HEK293 (cell line): Measurements from ENCODE around the gene HNRNPM.

Experiments
- CTCF ChIA-PET: fragments of 350-600 bp; formaldehyde crosslinking; extraction: SDS; loops from one replicate; lab custom pipeline; 2021; ENCODE audit warnings: antibody characterized with exemption; lab: Yijun Ruan, JAX
- POLR2A ChIA-PET: fragments of 300-600 bp; formaldehyde crosslinking; extraction: SDS; loops from one replicate; lab custom pipeline; 2020; ENCODE audit warnings: antibody characterized with exemption, inconsistent platforms; lab: Yijun Ruan, JAX
- H3K27ac ChIP-seq: fragments of 200-500 bp; sonication (Bioruptor generic); 2 replicates; pipeline ENCODE4 v1.5.1; 2014; ENCODE audit warnings: low read depth, low read length, control low read depth, inconsistent platforms; ENCODE audit errors: extremely low read depth
- H3K36me3 ChIP-seq, 2 experiments: fragments of 200-500 bp in 1 of 2; sonication (Bioruptor generic) in 1 of 2; 1 replicate in 1 of 2; 2 replicates in 1 of 2; pipeline ENCODE4 v1.5.1; 2014 to 2017; ENCODE audit warnings: inconsistent platforms in 2 of 2, low read length in 2 of 2; ENCODE audit not compliant: control insufficient read depth in 2 of 2, insufficient read depth in 1 of 2
- H3K4me1 ChIP-seq: fragments of 200-500 bp; sonication (Bioruptor generic); 2 replicates; pipeline ENCODE4 v1.5.1; 2014; ENCODE audit warnings: mild to moderate bottlenecking, low read length, inconsistent platforms; ENCODE audit not compliant: control insufficient read depth, insufficient read depth
- H3K4me3 ChIP-seq: 2 replicates; pipeline ENCODE4 v1.5.1; 2011; ENCODE audit warnings: low read depth, mild to moderate bottlenecking, control low read depth, low read length, moderate library complexity
- H3K9me3 ChIP-seq: fragments of 200-500 bp; sonication (Bioruptor generic); 2 replicates; pipeline ENCODE4 v1.5.1; 2014; ENCODE audit warnings: low read depth, low read length, inconsistent platforms; ENCODE audit not compliant: control insufficient read depth, insufficient read depth
- KLF17 ChIP-seq: fragments of 450-650 bp; formaldehyde crosslinking; IDR thresholded peaks from 2 replicates; pipeline ENCODE4 v1.5.1; 2016; ENCODE audit warnings: missing biosample characterization, missing genetic modification characterization
- PRDM2 ChIP-seq: fragments of 450-650 bp; formaldehyde crosslinking; IDR thresholded peaks from 2 replicates; pipeline ENCODE4 v1.5.1; 2016; ENCODE audit warnings: missing biosample characterization, missing genetic modification characterization, borderline replicate concordance
- SP2 ChIP-seq: fragments of 450-650 bp; formaldehyde crosslinking; IDR thresholded peaks from 2 replicates; pipeline ENCODE4 v1.5.1; 2016; ENCODE audit warnings: missing biosample characterization, missing genetic modification characterization
- ZBTB7A ChIP-seq: fragments of 450-650 bp; formaldehyde crosslinking; IDR thresholded peaks from 2 replicates; pipeline ENCODE4 v1.5.1; 2016; ENCODE audit warnings: low read depth, missing biosample characterization, missing genetic modification characterization
- ZFP37 ChIP-seq: fragments of 450-650 bp; formaldehyde crosslinking; IDR thresholded peaks from 2 replicates; pipeline ENCODE4 v1.5.1; 2016; ENCODE audit warnings: missing biosample characterization, missing genetic modification characterization
- ZNF169 ChIP-seq: fragments of 450-650 bp; formaldehyde crosslinking; IDR thresholded peaks from 2 replicates; pipeline ENCODE4 v1.5.1; 2016; ENCODE audit warnings: missing biosample characterization, missing genetic modification characterization
- ZNF391 ChIP-seq: fragments of 450-650 bp; formaldehyde crosslinking; IDR thresholded peaks from 2 replicates; pipeline ENCODE4 v1.5.1; 2016; ENCODE audit warnings: low read depth, missing biosample characterization, missing genetic modification characterization, borderline replicate concordance
- ZNF449 ChIP-seq: fragments of 450-650 bp; formaldehyde crosslinking; IDR thresholded peaks from 2 replicates; pipeline ENCODE4 v1.5.1; 2017; ENCODE audit warnings: missing biosample characterization, mild to moderate bottlenecking, missing genetic modification characterization, moderate library complexity
- ZNF639 ChIP-seq: fragments of 450-650 bp; formaldehyde crosslinking; IDR thresholded peaks from 2 replicates; pipeline ENCODE4 v1.5.1; 2016; ENCODE audit warnings: missing biosample characterization, missing genetic modification characterization
- ZNF670 ChIP-seq: fragments of 450-650 bp; formaldehyde crosslinking; IDR thresholded peaks from 2 replicates; pipeline ENCODE4 v1.5.1; 2016; ENCODE audit warnings: missing biosample characterization, missing genetic modification characterization, low read depth
- ZNF692 ChIP-seq: fragments of 450-650 bp; formaldehyde crosslinking; IDR thresholded peaks from 2 replicates; pipeline ENCODE4 v1.5.1; 2016; ENCODE audit warnings: missing biosample characterization, missing genetic modification characterization
- ZNF830 ChIP-seq: fragments of 450-650 bp; IDR thresholded peaks from 2 replicates; pipeline ENCODE4 v1.5.0; 2018; ENCODE audit warnings: missing biosample characterization, missing genetic modification characterization, low read depth, mild to moderate bottlenecking, moderate library complexity
- ZNF837 ChIP-seq: fragments of 450-650 bp; formaldehyde crosslinking; IDR thresholded peaks from 2 replicates; pipeline ENCODE4 v1.5.1; 2016; ENCODE audit warnings: missing biosample characterization, missing genetic modification characterization
- ZSCAN5A ChIP-seq: fragments of 450-650 bp; formaldehyde crosslinking; IDR thresholded peaks from 2 replicates; pipeline ENCODE4 v1.5.1; 2016; ENCODE audit warnings: missing biosample characterization, missing genetic modification characterization

HNRNPM gene

GRCh38 chr19:8401981-8402411, 42.8 kb upstream of the HNRNPM start:
- no peak overlapping the region for H3K27ac ChIP-seq
- no peak for TF ChIP-seq ZNF169
- no peak for TF ChIP-seq PRDM2 (tag by site-specific recombination)
- no peak for TF ChIP-seq SP2 (tag by site-specific recombination)
- no peak for TF ChIP-seq ZNF391 (tag by site-specific recombination)
- no peak for TF ChIP-seq ZNF692 (tag by site-specific recombination)
- no peak for TF ChIP-seq ZNF670 (tag by site-specific recombination)
- TF ChIP-seq KLF17 = no peak
- TF ChIP-seq ZSCAN5A (tag by site-specific recombination) = no peak
- no peak for TF ChIP-seq ZFP37 (tag by site-specific recombination)
- no peak for TF ChIP-seq ZNF837 (tag by site-specific recombination)
- TF ChIP-seq ZBTB7A = no peak
- no peak for TF ChIP-seq ZNF830 (tag by site-specific recombination)
- no peak for TF ChIP-seq ZNF639 (tag by site-specific recombination)
- no peak for TF ChIP-seq ZNF449
- TF ChIP-seq, all 188 proteins: peak for 0
- H3K4me1 ChIP-seq = no peaks in the 10 kb centered on the region
- ChIA-PET POLR2A (no interaction called here), CTCF (no interaction called here)
- no peaks in the 10 kb centered on the region for H3K9me3 ChIP-seq
- H3K4me3 ChIP-seq = no peak overlapping the region
- peaks cover 0 to 36% of the 10 kb centered on the region in 2 experiments; a peak in 2 of 3 replicates for H3K36me3 ChIP-seq
